Activated CD4-positive, alpha-beta T cell treated with anti-CD3 and anti-CD28 coated beads, Interleukin-2, amount 10 ng/mL, durations not matched to agents 7 days and 5 days (primary cell): Measurements from ENCODE around the gene XXYLT1. TPM values are rescaled to one million over a fixed set of nuclear protein-coding genes. Genes with fewer than 3 reads are reported as not detected.

Experiments used
- CTCF ChIA-PET: fragments of 350-600 bp; sonication (Branson Sonifier 250); formaldehyde crosslinking; loops from one replicate; lab custom pipeline; 2021; ENCODE audit warnings: antibody characterized with exemption; lab: Charles Lee
- POLR2A ChIA-PET: fragments of 350-600 bp; sonication (Branson Sonifier 250); formaldehyde crosslinking; loops from one replicate; lab custom pipeline; 2021; ENCODE audit warnings: antibody characterized with exemption; lab: Charles Lee
- DNase-seq: peaks from one replicate; pipeline ENCODE4 v3.0.0-alpha.2; 2020
- H3K27ac Mint-ChIP-seq: one replicate; pipeline ENCODE4 v1.8.0; 2021; ENCODE audit warnings: mild to moderate bottlenecking, moderate library complexity, mixed read lengths
- H3K27me3 Mint-ChIP-seq: one replicate; pipeline ENCODE4 v1.8.0; 2021; ENCODE audit warnings: mixed read lengths
- H3K36me3 Mint-ChIP-seq: one replicate; pipeline ENCODE4 v1.8.0; 2021; ENCODE audit warnings: low read depth, mixed read lengths
- H3K4me1 Mint-ChIP-seq: one replicate; pipeline ENCODE4 v1.8.0; 2021; ENCODE audit warnings: mixed read lengths
- H3K4me3 Mint-ChIP-seq: one replicate; pipeline ENCODE4 v1.8.0; 2021; ENCODE audit warnings: mild to moderate bottlenecking, moderate library complexity, mixed read lengths
- H3K9me3 Mint-ChIP-seq: one replicate; pipeline ENCODE4 v1.8.0; 2021; ENCODE audit warnings: mixed read lengths
- total RNA-seq, 2 experiments: library from RNA; stranded (reverse); gene quantifications; one replicate each; pipeline ENCODE4 v1.2.3, GENCODE V29; 2021

Gene XXYLT1
- total RNA-seq, 2 experiments from 2014 or later, result 7.7 to 7.8 TPM

DNA sequence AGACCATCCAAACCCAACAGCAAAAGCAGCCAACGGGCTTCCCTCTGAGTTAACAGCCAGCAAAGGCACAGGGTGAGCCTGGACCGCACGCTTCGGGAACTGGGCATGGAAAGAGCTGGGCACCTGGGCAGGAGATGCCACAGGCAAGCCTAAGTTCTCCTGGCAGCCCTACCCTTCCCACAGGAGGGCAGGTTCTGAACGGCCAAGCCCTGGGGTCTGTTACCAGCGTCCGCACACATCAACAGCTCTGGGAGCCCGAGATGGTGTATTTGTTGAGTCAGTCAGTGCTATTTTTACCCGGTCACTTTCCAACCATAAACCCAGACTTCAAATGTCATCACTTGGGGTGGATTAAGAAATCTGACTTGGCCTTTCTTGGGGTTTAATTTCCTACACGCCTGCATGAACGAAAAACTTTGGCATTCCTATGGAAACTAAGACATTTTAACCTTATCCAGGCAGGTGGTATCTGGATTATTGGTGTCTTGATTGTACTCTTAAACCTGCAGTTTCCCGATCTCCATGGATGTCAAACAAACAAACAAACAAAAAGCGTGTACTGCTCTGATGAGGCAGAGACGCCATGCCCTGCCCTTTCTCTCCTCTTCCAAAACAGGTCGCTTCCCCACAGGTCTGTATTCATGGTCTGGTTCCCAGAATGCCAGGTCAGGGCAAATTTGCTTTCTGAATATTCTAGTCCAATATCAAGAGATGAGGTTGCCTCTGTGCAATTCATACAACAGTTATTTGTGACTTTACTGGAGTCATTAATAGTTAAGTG is 99.7 kb downstream of the XXYLT1 start:
- DNase-seq, result no peak
- ChIA-PET POLR2A (interaction anchor here (0.6 kb wide), 1 partner anchor 89 kb away, joined by 4 read pairs; no protein-coding TSS in a partner anchor), CTCF (interaction anchor here (0.6 kb wide), 1 partner anchor 488 kb away, joined by 4 read pairs; no protein-coding TSS in a partner anchor)
- Mint-ChIP-seq H3K9me3 (no peaks in the 10 kb centered on the region), H3K27ac (no peak overlapping the region), H3K4me1 (no peaks in the 10 kb centered on the region), H3K4me3 (no peak overlapping the region), H3K27me3 (no peaks in the 10 kb centered on the region), H3K36me3 (no peaks in the 10 kb centered on the region)

DNA sequence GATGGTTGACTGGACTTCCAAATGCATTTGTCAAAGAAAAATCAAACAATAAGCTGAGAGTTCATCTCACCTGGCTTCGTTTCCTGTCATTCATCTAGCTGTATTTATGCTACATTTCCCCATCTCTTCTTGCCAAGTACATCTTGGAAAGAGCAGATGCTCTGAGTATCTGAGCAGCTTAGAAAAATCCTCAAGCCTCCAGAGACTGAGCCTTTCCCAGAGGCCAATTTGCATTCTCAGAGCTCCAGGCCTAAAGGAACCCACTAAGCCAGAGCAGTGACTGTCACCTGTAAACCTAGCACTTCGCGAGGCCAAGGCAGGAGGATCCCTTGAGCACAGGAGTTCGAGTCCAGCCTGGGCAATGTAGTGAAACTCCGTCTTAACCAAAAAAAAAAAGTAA is 100.5 kb downstream of the XXYLT1 start:
- Mint-ChIP-seq H3K36me3 (no peaks in the 10 kb centered on the region), H3K9me3 (no peaks in the 10 kb centered on the region), H3K4me3 (no peak overlapping the region), H3K27me3 (no peaks in the 10 kb centered on the region), H3K27ac (no peak overlapping the region), H3K4me1 (peaks cover 3% of the 10 kb centered on the region)
- DNase-seq, result no peak
- ChIA-PET POLR2A (interaction anchor here (0.6 kb wide), 1 partner anchor 90 kb away, joined by 4 read pairs; no protein-coding TSS in a partner anchor), CTCF (interaction anchor here (0.6 to 0.8 kb wide), 2 partner anchors 9 to 487 kb away, joined by 3 to 4 read pairs; no protein-coding TSS in a partner anchor)

DNA sequence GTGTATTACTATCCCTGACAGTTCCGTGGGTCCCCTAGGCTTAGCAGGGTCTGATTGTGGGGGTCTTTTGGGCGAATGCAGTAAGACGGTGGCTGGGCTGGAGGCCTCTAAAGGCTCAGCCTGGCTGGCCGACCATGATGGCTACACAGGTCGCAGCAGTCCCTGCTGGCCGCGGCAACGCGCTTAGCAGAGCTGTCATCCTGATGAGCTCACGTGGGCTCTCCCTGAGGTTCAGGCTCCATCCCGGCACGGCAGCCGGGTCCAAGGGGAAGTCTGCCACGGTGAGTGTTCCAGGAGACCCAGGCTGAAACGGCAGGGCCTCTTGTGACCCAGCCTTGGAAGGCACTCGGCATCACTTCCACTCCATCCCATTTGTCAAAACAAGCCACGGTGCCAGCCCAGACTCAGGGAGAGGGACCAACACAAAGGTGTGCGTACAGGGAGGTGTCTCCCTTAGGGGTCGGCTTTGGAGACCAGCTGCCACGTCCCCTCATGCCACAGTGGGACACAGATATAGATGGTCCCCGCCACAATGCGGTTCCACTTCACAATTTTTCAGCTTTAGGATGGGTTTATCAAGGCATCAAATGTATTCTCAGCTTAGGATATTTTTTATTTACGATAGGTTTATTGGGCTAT is 101.8 kb downstream of the XXYLT1 start:
- Mint-ChIP-seq H3K27ac (no peak overlapping the region), H3K36me3 (no peaks in the 10 kb centered on the region), H3K27me3 (no peaks in the 10 kb centered on the region), H3K4me1 (peaks cover 3% of the 10 kb centered on the region), H3K9me3 (no peaks in the 10 kb centered on the region), H3K4me3 (no peak overlapping the region)
- ChIA-PET CTCF (interaction anchor here (1.0 kb wide), 1 partner anchor 11 kb away, joined by 3 read pairs; no protein-coding TSS in a partner anchor), POLR2A (no interaction called here)
- no peak for DNase-seq

DNA sequence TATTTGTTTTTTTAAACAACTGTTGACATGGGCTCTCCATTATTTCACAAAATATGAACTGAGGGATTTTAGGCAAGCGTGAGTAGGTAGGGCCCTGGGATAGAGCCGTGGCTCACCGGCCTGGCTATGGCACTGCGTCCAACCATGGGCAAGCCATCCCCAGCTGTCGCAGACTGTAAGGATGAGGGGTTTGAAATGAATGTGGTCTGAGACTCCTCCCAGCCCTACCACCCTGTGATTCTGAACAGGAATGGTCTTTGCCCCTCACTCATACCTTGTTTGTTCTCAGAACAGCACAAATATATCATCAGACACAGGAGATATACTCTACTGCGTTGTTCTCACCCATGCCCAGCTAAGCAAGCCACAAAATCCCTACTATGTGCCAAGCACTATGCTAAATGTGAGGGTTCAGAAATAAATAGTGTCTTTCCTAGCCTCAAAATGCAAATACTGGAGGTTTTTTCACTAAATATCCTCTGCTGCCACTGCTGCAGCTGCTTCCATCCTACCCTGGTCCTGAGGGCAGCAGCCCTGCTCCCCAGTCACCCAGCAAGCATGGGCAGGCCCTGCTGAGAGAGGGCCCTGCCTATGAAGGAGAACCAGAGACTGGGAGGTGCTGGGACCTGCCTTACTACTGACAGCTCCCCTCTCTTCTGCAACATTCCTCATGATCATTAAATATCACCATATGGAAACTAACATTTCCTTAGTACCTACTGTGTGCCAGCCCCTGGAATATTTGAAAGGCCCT is 102.8 kb downstream of the XXYLT1 start:
- no peaks in the 10 kb centered on the region for H3K36me3 Mint-ChIP-seq

DNA sequence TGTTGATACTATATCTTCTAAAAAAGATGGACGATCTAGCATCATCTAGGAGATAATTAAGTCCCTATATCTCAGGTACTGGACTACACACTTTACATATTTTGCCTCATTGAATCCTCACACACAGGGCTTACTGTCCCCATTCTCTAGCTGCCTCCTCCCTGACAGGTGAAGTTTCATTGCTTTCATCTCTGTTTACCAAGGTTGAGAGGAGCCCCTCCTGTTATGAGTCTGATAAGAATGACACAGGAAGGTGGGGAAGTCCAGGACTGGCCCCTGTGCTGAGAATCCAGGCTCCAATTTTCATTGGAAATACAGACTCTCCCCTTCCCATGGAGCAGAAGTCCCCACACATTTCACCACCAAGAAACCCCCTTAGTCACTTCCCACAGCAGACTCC is 105.2 kb downstream of the XXYLT1 start:
- CTCF ChIA-PET, result no interaction called here

More for the DNA sequence above, 102.8 kb downstream of the XXYLT1 start:
- peaks cover 11% of the 10 kb centered on the region for H3K4me1 Mint-ChIP-seq
- no peak overlapping the region for H3K4me3 Mint-ChIP-seq
- ChIA-PET POLR2A (no interaction called here), CTCF (interaction anchor here (0.6 to 1.3 kb wide), 4 partner anchors 10 to 60 kb away, joined by 3 read pairs; no protein-coding TSS in a partner anchor)
- H3K27ac Mint-ChIP-seq, result no peak overlapping the region
- DNase-seq, result no peak
- H3K9me3 Mint-ChIP-seq, result no peaks in the 10 kb centered on the region
- no peaks in the 10 kb centered on the region for H3K27me3 Mint-ChIP-seq

DNA sequence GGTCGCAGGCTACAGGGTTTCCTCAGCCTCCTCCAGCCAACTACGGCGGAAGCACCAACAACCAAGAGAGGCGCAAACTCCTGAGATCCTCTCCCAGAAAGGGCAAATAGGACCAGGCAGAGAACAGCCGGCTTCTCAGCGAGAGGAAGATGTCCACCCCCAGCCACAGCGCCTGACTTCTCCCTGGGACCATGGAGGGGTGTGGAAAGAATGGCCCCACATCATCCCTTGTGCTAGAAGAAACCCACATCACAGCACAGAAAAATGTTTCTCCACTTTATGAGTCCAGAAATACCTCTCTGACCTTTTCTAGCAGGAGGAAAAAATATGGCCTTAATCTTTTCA is 105.7 kb downstream of the XXYLT1 start:
- Mint-ChIP-seq H3K9me3 (no peaks in the 10 kb centered on the region), H3K27me3 (no peaks in the 10 kb centered on the region), H3K4me1 (peaks cover 27% of the 10 kb centered on the region), H3K36me3 (no peaks in the 10 kb centered on the region), H3K27ac (no peak overlapping the region), H3K4me3 (no peak overlapping the region)
- ChIA-PET POLR2A (no interaction called here), CTCF (no interaction called here)
- DNase-seq, result no peak

More for the DNA sequence above, 105.2 kb downstream of the XXYLT1 start:
- Mint-ChIP-seq H3K27me3 (no peaks in the 10 kb centered on the region), H3K27ac (no peak overlapping the region), H3K36me3 (no peaks in the 10 kb centered on the region), H3K4me3 (no peak overlapping the region), H3K4me1 (peaks cover 27% of the 10 kb centered on the region), H3K9me3 (no peaks in the 10 kb centered on the region)
- POLR2A ChIA-PET, result no interaction called here
- no peak for DNase-seq

DNA sequence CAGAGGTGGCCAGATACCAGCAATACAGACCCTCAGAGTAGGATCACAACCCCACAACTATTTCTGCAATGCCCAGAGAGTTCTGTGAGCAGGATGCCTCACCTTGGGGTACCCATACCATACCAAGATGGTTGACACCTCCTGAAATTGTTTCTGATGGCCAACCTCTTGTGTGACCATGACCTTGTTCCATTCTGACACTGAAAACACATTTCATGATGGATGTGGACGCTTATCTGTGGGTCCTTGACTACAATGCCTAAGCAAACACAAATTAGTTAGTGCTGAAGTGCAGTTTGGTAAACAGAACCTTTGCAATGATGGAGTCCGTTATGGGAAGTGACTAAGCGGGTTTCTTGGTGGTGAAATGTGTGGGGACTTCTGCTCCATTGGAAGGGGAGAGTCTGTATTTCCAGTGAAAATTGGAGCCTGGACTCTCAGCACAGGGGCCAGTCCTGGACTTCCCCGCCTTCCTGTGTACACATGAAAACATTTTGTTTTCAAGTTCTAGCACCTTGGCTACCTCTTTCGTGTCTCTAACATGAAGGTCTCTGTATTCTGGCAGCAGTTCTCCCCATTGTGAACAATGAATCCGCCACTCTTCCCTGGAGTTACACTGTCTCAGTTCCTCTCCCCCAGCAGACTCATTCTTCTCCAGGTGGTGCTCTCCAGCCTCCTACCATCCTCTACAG is 106.2 kb downstream of the XXYLT1 start:
- ChIA-PET CTCF (no interaction called here), POLR2A (no interaction called here)
- H3K27me3 Mint-ChIP-seq, result no peaks in the 10 kb centered on the region
- H3K4me1 Mint-ChIP-seq, result peaks cover 27% of the 10 kb centered on the region
- DNase-seq, result no peak
- no peaks in the 10 kb centered on the region for H3K36me3 Mint-ChIP-seq
- no peak overlapping the region for H3K4me3 Mint-ChIP-seq
- H3K27ac Mint-ChIP-seq, result no peak overlapping the region
- H3K9me3 Mint-ChIP-seq, result no peaks in the 10 kb centered on the region

DNA sequence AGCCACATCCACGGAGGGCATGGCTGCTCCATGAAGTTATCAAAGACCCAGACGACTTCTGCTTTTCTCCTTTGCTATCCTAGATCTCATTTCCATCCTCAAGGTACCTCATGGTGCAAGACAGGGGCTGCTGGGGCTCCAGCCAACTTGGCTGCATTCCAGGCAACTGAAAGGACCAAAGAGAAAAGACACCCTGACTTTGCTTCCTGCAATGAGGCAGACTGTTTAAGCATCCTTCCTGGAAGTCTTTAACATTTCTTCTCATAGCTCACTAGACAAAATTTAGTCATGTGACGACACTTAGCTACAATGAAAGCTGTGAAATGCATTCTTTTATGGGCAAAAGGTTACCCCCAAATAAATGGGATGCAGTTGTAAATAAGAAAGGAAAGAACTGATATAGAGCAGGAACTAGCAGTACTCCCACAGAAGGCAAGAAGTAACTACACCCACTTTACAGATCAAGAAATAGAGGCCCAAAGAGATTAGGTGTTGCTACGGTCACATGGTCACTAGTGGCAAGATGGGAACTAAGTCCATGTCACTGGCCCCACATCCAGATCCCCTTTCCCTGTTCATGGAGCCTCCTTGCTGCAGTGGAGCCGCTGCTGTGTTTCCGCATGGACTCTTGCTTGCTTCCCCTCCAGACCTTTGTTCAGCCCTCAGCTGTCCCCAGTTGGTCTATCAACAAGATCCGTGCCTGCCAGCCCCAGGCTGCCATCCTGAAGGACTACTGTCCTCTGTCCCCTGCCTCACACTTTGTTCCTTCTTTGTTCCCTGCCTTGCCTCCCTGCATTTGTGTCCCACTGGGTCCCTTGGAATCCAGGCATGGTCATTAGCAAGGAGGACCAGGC is 107.0 kb downstream of the XXYLT1 start:
- no peak overlapping the region for H3K27ac Mint-ChIP-seq
- H3K4me1 Mint-ChIP-seq, result peaks cover 27% of the 10 kb centered on the region
- H3K27me3 Mint-ChIP-seq, result no peaks in the 10 kb centered on the region
- no peaks in the 10 kb centered on the region for H3K9me3 Mint-ChIP-seq
- no peak for DNase-seq
- H3K36me3 Mint-ChIP-seq, result no peaks in the 10 kb centered on the region
- no peak overlapping the region for H3K4me3 Mint-ChIP-seq
- ChIA-PET CTCF (interaction anchor here (1.3 kb wide), 1 partner anchor 481 kb away, joined by 3 read pairs; no protein-coding TSS in a partner anchor), POLR2A (no interaction called here)

DNA sequence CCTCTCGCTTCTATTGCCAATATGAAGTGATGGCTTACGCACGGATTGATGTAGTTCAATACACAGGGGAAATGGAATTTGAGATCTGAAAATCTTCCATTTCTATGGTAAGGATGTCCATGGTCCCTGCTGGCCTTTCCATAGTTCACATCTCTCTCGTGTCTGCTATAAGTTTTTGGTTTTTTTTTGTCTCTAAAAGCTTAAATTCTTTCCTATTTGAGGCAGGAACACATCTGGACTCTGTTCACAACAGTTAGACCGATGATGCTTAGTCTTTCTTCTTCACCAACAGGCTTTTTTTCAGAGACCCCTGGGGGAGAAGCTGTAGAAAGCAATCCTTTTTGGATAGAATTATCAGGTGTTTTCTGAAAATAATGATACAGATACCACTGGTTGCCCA is 108.1 kb downstream of the XXYLT1 start:
- peaks cover 27% of the 10 kb centered on the region for H3K4me1 Mint-ChIP-seq
- H3K36me3 Mint-ChIP-seq, result no peaks in the 10 kb centered on the region
- DNase-seq, result no peak
- ChIA-PET CTCF (interaction anchor here (1.3 kb wide), 1 partner anchor 480 kb away, joined by 3 read pairs; no protein-coding TSS in a partner anchor), POLR2A (no interaction called here)
- H3K27ac Mint-ChIP-seq, result no peak overlapping the region
- H3K27me3 Mint-ChIP-seq, result no peaks in the 10 kb centered on the region
- no peaks in the 10 kb centered on the region for H3K9me3 Mint-ChIP-seq
- no peak overlapping the region for H3K4me3 Mint-ChIP-seq

DNA sequence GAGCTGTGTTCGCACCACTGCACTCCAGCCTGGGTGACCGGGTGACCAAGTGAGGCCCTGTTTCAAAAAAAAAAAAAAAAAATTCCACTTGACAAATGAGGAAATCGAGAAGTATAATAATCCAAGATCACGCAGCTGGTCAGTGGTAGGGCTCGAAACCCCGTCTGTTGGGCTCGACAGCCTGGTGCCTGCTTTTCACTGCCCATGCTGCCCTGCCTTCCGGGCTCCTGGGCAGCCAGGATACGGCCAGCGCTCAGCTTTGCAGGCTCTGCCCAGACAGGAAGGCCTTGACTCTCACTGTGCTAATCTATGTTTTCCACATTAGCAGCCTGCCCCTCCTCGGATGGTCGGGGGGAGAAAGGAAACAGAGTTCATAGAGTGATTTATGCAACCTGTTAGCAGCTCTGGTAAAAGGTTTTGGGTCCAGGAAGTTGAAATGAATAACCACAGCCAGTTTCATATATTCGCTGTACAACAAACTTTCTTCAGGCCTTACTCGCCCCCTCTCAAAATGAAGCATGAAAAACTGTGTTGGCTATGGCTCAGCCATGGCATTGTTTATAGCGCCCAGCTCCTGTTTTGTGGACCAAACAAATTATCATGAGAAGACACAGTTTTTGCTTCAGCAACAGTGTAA is 108.8 kb downstream of the XXYLT1 start:
- Mint-ChIP-seq H3K4me3 (no peak overlapping the region), H3K9me3 (no peaks in the 10 kb centered on the region), H3K27me3 (no peaks in the 10 kb centered on the region), H3K4me1 (peaks cover 31% of the 10 kb centered on the region), H3K27ac (peak overlapping the region; percentile 19), H3K36me3 (no peaks in the 10 kb centered on the region)
- POLR2A ChIA-PET, result no interaction called here
- no peak for DNase-seq
- CTCF ChIA-PET, result interaction anchor here (0.7 to 1.0 kb wide), 2 partner anchors 12 to 35 kb away, joined by 3 to 4 read pairs; no protein-coding TSS in a partner anchor

DNA sequence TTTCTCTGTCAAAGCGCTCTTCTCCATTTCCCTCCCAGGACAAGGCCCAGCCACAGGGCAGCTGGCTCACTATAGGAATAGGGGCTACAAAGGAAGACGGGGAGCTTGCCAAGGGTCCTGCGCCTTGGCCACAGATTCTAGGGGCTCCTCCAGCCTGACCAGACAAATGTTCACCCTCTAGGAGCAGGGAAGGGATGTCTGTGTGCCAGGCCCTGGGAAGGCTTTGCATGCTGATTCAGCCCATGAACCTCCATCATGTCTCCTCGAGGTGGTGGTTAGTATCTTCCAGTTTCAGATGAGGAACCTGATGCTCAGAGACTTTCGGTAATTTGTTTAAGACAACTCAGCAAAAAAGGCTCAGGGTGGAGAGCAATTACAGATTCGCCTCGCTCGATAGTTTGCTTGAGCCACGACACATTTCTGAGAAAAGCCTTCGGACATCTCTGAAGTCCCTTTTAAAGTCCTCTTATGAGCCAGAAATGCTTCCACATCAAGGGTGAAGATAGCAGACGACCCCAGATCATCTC is 110.0 kb downstream of the XXYLT1 start:
- DNase-seq, result no peak
- peaks cover 31% of the 10 kb centered on the region for H3K4me1 Mint-ChIP-seq
- no peak overlapping the region for H3K27ac Mint-ChIP-seq
- ChIA-PET CTCF (no interaction called here), POLR2A (no interaction called here)
- no peaks in the 10 kb centered on the region for H3K27me3 Mint-ChIP-seq
- no peak overlapping the region for H3K4me3 Mint-ChIP-seq
- H3K9me3 Mint-ChIP-seq, result no peaks in the 10 kb centered on the region
- no peaks in the 10 kb centered on the region for H3K36me3 Mint-ChIP-seq
